ENCODE results near the gene IQCB1. TPM values are rescaled to one million over a fixed set of nuclear protein-coding genes. Genes with fewer than 3 reads are reported as not detected.

Gene IQCB1
- total and polyA plus RNA-seq, 10 of the 15 experiments (the other 5 are each of a cell fraction or from before 2014, with no cell fraction given), result 36.0 to 69.4 (median 48.9) TPM

DNA sequence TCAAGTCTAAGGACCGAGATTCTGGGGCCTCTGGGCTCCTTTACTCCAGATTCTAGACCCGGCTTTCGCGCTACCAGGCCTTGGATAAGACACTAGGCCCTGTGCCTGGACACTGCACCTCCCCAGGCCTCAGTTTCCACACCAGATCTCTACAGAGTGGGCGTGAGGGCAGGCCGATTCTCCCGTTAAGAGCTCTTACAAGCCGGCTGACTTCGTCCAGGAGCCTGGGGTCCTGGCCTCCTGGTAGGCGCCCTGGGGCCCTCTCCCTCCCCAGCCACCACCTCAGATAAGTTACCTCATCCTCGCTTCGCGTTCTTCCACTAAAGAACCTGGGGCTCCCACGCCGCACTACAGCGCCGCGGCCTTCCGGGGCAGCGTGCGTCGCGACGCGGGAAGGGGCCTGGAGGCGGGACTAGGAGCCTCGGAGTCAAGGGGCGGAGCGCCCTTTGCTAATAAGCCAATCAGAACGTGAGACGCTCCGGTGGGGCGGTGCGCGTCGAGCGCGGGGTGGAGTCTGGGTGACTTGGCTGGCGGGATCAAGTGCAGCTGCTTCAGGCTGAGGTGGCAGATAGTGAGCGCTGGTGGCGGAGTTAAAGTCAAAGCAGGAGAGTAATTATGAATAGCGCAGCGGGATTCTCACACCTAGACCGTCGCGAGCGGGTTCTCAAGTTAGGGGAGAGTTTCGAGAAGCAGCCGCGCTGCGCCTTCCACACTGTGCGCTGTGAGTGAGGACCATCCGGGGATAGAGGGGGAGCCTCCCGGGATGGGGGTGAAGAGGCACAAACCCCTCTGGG lies at the start of gene IQCB1, which contains the start of gene EAF2 (continued):
- TF ChIP-seq, protein P1, sequence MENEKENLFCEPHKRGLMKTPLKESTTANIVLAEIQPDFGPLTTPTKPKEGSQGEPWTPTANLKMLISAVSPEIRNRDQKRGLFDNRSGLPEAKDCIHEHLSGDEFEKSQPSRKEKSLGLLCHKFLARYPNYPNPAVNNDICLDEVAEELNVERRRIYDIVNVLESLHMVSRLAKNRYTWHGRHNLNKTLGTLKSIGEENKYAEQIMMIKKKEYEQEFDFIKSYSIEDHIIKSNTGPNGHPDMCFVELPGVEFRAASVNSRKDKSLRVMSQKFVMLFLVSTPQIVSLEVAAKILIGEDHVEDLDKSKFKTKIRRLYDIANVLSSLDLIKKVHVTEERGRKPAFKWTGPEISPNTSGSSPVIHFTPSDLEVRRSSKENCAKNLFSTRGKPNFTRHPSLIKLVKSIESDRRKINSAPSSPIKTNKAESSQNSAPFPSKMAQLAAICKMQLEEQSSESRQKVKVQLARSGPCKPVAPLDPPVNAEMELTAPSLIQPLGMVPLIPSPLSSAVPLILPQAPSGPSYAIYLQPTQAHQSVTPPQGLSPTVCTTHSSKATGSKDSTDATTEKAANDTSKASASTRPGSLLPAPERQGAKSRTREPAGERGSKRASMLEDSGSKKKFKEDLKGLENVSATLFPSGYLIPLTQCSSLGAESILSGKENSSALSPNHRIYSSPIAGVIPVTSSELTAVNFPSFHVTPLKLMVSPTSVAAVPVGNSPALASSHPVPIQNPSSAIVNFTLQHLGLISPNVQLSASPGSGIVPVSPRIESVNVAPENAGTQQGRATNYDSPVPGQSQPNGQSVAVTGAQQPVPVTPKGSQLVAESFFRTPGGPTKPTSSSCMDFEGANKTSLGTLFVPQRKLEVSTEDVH (IDR thresholded peaks at IDR 0.05; ENCODE audit: low read depth, partially characterized antibody), result no peak
- no peak for TF ChIP-seq NFIC (IDR thresholded peaks at IDR 0.05; ENCODE audit: low read depth, low read length)
- TF ChIP-seq CHD4 (IDR thresholded peaks at IDR 0.05), result no peak
- no peak for TF ChIP-seq EZH2 (IDR thresholded peaks at IDR 0.05; ENCODE audit: borderline replicate concordance, control insufficient read depth, low read depth, low read length)
- TF ChIP-seq, protein P2, sequence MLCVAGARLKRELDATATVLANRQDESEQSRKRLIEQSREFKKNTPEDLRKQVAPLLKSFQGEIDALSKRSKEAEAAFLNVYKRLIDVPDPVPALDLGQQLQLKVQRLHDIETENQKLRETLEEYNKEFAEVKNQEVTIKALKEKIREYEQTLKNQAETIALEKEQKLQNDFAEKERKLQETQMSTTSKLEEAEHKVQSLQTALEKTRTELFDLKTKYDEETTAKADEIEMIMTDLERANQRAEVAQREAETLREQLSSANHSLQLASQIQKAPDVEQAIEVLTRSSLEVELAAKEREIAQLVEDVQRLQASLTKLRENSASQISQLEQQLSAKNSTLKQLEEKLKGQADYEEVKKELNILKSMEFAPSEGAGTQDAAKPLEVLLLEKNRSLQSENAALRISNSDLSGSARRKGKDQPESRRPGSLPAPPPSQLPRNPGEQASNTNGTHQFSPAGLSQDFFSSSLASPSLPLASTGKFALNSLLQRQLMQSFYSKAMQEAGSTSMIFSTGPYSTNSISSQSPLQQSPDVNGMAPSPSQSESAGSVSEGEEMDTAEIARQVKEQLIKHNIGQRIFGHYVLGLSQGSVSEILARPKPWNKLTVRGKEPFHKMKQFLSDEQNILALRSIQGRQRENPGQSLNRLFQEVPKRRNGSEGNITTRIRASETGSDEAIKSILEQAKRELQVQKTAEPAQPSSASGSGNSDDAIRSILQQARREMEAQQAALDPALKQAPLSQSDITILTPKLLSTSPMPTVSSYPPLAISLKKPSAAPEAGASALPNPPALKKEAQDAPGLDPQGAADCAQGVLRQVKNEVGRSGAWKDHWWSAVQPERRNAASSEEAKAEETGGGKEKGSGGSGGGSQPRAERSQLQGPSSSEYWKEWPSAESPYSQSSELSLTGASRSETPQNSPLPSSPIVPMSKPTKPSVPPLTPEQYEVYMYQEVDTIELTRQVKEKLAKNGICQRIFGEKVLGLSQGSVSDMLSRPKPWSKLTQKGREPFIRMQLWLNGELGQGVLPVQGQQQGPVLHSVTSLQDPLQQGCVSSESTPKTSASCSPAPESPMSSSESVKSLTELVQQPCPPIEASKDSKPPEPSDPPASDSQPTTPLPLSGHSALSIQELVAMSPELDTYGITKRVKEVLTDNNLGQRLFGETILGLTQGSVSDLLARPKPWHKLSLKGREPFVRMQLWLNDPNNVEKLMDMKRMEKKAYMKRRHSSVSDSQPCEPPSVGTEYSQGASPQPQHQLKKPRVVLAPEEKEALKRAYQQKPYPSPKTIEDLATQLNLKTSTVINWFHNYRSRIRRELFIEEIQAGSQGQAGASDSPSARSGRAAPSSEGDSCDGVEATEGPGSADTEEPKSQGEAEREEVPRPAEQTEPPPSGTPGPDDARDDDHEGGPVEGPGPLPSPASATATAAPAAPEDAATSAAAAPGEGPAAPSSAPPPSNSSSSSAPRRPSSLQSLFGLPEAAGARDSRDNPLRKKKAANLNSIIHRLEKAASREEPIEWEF (IDR thresholded peaks at IDR 0.05; ENCODE audit: insufficient replicate concordance, low read depth, low read length), result no peak
- TF ChIP-seq PML (IDR thresholded peaks at IDR 0.05; ENCODE audit: low read length), result peak; percentile 94
- no peak for TF ChIP-seq SREBF2 (IDR thresholded peaks at IDR 0.05; ENCODE audit: low read length)
- TF ChIP-seq HDAC2 (IDR thresholded peaks at IDR 0.05), result no peak
- peak; percentile 85 for TF ChIP-seq HDGF (IDR thresholded peaks at IDR 0.05)
- no peak; a peak in 1 of 4 replicates for TF ChIP-seq BHLHE40 (IDR thresholded peaks at IDR 0.05; ENCODE audit: borderline replicate concordance in 1 of 2, low read depth in 2 of 2, low read length in 1 of 2)
- TF ChIP-seq RCOR1 (conservative IDR thresholded peaks at IDR 0.05; ENCODE audit: low read depth, low read length), result 0 out of 2 replicates have a peak, but pooled peaks have one; percentile 21
- no peak for TF ChIP-seq STAT1 (conservative IDR thresholded peaks at IDR 0.05)
- TF ChIP-seq MTA3 (IDR thresholded peaks at IDR 0.05; ENCODE audit: borderline replicate concordance, low read length), result no peak
- TF ChIP-seq PAX8 (IDR thresholded peaks at IDR 0.05), result no peak
- TF ChIP-seq, protein P3, sequence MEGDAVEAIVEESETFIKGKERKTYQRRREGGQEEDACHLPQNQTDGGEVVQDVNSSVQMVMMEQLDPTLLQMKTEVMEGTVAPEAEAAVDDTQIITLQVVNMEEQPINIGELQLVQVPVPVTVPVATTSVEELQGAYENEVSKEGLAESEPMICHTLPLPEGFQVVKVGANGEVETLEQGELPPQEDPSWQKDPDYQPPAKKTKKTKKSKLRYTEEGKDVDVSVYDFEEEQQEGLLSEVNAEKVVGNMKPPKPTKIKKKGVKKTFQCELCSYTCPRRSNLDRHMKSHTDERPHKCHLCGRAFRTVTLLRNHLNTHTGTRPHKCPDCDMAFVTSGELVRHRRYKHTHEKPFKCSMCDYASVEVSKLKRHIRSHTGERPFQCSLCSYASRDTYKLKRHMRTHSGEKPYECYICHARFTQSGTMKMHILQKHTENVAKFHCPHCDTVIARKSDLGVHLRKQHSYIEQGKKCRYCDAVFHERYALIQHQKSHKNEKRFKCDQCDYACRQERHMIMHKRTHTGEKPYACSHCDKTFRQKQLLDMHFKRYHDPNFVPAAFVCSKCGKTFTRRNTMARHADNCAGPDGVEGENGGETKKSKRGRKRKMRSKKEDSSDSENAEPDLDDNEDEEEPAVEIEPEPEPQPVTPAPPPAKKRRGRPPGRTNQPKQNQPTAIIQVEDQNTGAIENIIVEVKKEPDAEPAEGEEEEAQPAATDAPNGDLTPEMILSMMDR (IDR thresholded peaks at IDR 0.05 in 2 of 3, conservative IDR thresholded peaks at IDR 0.05 in 1 of 3; ENCODE audit: control insufficient read depth in 2 of 3, extremely low read depth in 1 of 3, insufficient read depth in 1 of 3, low read depth in 3 of 3, low read length in 3 of 3), result 0 out of 6 replicates have a peak, but pooled peaks of 2 of the 3 experiments have one; percentile 2 to 5
- peak; percentile 63 for TF ChIP-seq IKZF1 (conservative IDR thresholded peaks at IDR 0.05)
- no peak for TF ChIP-seq BMI1 (IDR thresholded peaks at IDR 0.05; ENCODE audit: borderline replicate concordance)
- no peak for TF ChIP-seq MYC (IDR thresholded peaks at IDR 0.05; ENCODE audit: insufficient read depth, insufficient read length, insufficient replicate concordance, low read length, severe bottlenecking)
- TF ChIP-seq IRF4 (IDR thresholded peaks at IDR 0.05; ENCODE audit: low read depth, low read length), result no peak

Data from GM12878 (cell line).